WTC11 (cell line): ENCODE data around the gene RBM39. TPM values are rescaled to one million over a fixed set of nuclear protein-coding genes. Genes with fewer than 3 reads are reported as not detected.

Experiments used
- ATAC-seq: fragments of 200-7000 bp; cut with Tn5 transposase; 2 replicates; pipeline ENCODE4 v1.10.0; 2021; ENCODE audit warnings: mild to moderate bottlenecking, moderate library complexity
- CTCF ChIA-PET: fragments of 300-600 bp; sonication (Branson Sonifier 250); formaldehyde crosslinking; loops from one replicate; lab custom pipeline; 2021; ENCODE audit warnings: antibody characterized with exemption; lab: Charles Lee
- POLR2A ChIA-PET: fragments of 350-600 bp; sonication (Branson Sonifier 250); formaldehyde crosslinking; loops from one replicate; lab custom pipeline; 2021; ENCODE audit warnings: antibody characterized with exemption; lab: Charles Lee
- DNase-seq: peaks from one replicate; pipeline ENCODE4 v3.0.0; 2021; ENCODE audit warnings: low spot score
- H3K27ac Mint-ChIP-seq: 2 replicates; pipeline ENCODE4 v1.8.0; 2021; ENCODE audit warnings: mixed read lengths
- H3K27me3 Mint-ChIP-seq: 2 replicates; pipeline ENCODE4 v1.8.0; 2021; ENCODE audit warnings: low read depth, mild to moderate bottlenecking, moderate library complexity, mixed read lengths
- H3K36me3 Mint-ChIP-seq: 2 replicates; pipeline ENCODE4 v1.8.0; 2021; ENCODE audit warnings: mixed read lengths
- H3K4me1 Mint-ChIP-seq: 2 replicates; pipeline ENCODE4 v1.8.0; 2022; ENCODE audit warnings: mixed read lengths
- H3K4me3 Mint-ChIP-seq: 2 replicates; pipeline ENCODE4 v1.8.0; 2021; ENCODE audit warnings: mild to moderate bottlenecking, moderate library complexity, mixed read lengths
- H3K9me3 Mint-ChIP-seq: 2 replicates; pipeline ENCODE4 v1.8.0; 2021; ENCODE audit warnings: mixed read lengths
- AFF4 ChIP-seq: sonication (generic); formaldehyde crosslinking; IDR thresholded peaks from 2 replicates; pipeline ENCODE4 v1.8.1; 2023; ENCODE audit warnings: mild to moderate bottlenecking, missing genetic modification reagents, borderline replicate concordance
- AR ChIP-seq: fragments of 250-450 bp; sonication (Bioruptor Pico); IDR thresholded peaks from 2 replicates; pipeline ENCODE4 v1.9.0; 2021; ENCODE audit warnings: mild to moderate bottlenecking
- CBFB ChIP-seq: sonication (generic); formaldehyde crosslinking; IDR thresholded peaks from 2 replicates; pipeline ENCODE4 v1.8.1; 2022; ENCODE audit warnings: mild to moderate bottlenecking, low read depth, missing genetic modification reagents
- CTCF ChIP-seq: fragments of 200-600 bp; IDR thresholded peaks from 2 replicates; pipeline ENCODE4 v1.8.0; 2022; ENCODE audit warnings: antibody characterized with exemption
- E2F1 ChIP-seq: sonication (generic); formaldehyde crosslinking; IDR thresholded peaks from 2 replicates; pipeline ENCODE4 v1.8.0; 2022; ENCODE audit warnings: mild to moderate bottlenecking, missing genetic modification reagents
- E2F4 ChIP-seq: sonication (generic); formaldehyde crosslinking; IDR thresholded peaks from 2 replicates; pipeline ENCODE4 v1.8.1; 2022; ENCODE audit warnings: low read depth, mild to moderate bottlenecking, moderate library complexity, missing genetic modification reagents, borderline replicate concordance
- EMX1 ChIP-seq: fragments of 250-450 bp; sonication (Bioruptor Pico); IDR thresholded peaks from 2 replicates; pipeline ENCODE4 v1.8.0; 2021; ENCODE audit warnings: mild to moderate bottlenecking
- GRHL2 ChIP-seq: fragments of 250-450 bp; sonication (Bioruptor Pico); IDR thresholded peaks from 2 replicates; pipeline ENCODE4 v1.8.0; 2022; ENCODE audit warnings: mild to moderate bottlenecking, moderate library complexity; ENCODE audit not compliant: insufficient replicate concordance, severe bottlenecking
- PRRX2 ChIP-seq: fragments of 250-450 bp; sonication (Bioruptor Pico); IDR thresholded peaks from 2 replicates; pipeline ENCODE4 v1.8.0; 2021; ENCODE audit warnings: mild to moderate bottlenecking
- RELA ChIP-seq: sonication (generic); formaldehyde crosslinking; IDR thresholded peaks from 2 replicates; pipeline ENCODE4 v1.8.1; 2022; ENCODE audit warnings: missing genetic modification reagents, mild to moderate bottlenecking, borderline replicate concordance
- RORB ChIP-seq: fragments of 250-450 bp; sonication (Bioruptor Pico); IDR thresholded peaks from 2 replicates; pipeline ENCODE4 v1.9.0; 2021; ENCODE audit warnings: mild to moderate bottlenecking
- SMAD3 ChIP-seq: sonication (generic); formaldehyde crosslinking; IDR thresholded peaks from 2 replicates; pipeline ENCODE4 v1.8.0; 2022; ENCODE audit warnings: missing genetic modification reagents, mild to moderate bottlenecking, borderline replicate concordance
- TEAD1 ChIP-seq: sonication (generic); formaldehyde crosslinking; IDR thresholded peaks from 2 replicates; pipeline ENCODE4 v1.8.0; 2022; ENCODE audit warnings: mild to moderate bottlenecking, missing genetic modification reagents
- TEAD4 ChIP-seq: sonication (generic); formaldehyde crosslinking; IDR thresholded peaks from 2 replicates; pipeline ENCODE4 v1.8.0; 2022; ENCODE audit warnings: mild to moderate bottlenecking, missing genetic modification reagents
- USF1 ChIP-seq: sonication (generic); formaldehyde crosslinking; IDR thresholded peaks from 2 replicates; pipeline ENCODE4 v1.8.0; 2022; ENCODE audit warnings: mild to moderate bottlenecking, missing genetic modification reagents
- ZNF138 ChIP-seq: sonication (generic); formaldehyde crosslinking; conservative IDR thresholded peaks from 2 replicates; pipeline ENCODE4 v1.8.1; 2022; ENCODE audit warnings: mild to moderate bottlenecking, moderate library complexity, missing genetic modification reagents
- ZNF219 ChIP-seq: sonication (generic); formaldehyde crosslinking; IDR thresholded peaks from 2 replicates; pipeline ENCODE4 v1.8.0; 2023; ENCODE audit warnings: missing genetic modification reagents, mild to moderate bottlenecking, borderline replicate concordance
- ZNF232 ChIP-seq: sonication (generic); formaldehyde crosslinking; IDR thresholded peaks from 2 replicates; pipeline ENCODE4 v1.8.0; 2022; ENCODE audit warnings: mild to moderate bottlenecking, missing genetic modification reagents
- total RNA-seq: library from RNA; stranded (reverse); gene quantifications from 3 replicates; pipeline ENCODE4 v1.2.3, GENCODE V29; 2021

The RBM39 gene
- total RNA-seq, 1 experiment from 2014 or later: 231 TPM

- Mint-ChIP-seq H3K4me1 (peaks cover 8% of the 10 kb centered on the region), H3K36me3 (peaks cover 54% of the 10 kb centered on the region), H3K9me3 (no peaks in the 10 kb centered on the region), H3K4me3 (no peak overlapping the region), H3K27ac (no peak overlapping the region), H3K27me3 (no peaks in the 10 kb centered on the region)
- ChIA-PET POLR2A (interaction anchor here (0.5 to 0.7 kb wide), 2 partner anchors 11 to 118 kb away, joined by 3 read pairs; no protein-coding TSS in a partner anchor), CTCF (no interaction called here)
- TF ChIP-seq TEAD1 (no peak), ZNF232 (CRISPR knock-in tag) (no peak), TEAD4 (CRISPR knock-in tag) (no peak), RORB (no peak), E2F4 (CRISPR knock-in tag) (no peak), SMAD3 (CRISPR knock-in tag) (no peak), CTCF (no peak), AFF4 (no peak), ZNF219 (CRISPR knock-in tag) (no peak), ZNF138 (CRISPR knock-in tag) (no peak), USF1 (CRISPR knock-in tag) (no peak), EMX1 (CRISPR knock-in tag) (no peak), PRRX2 (CRISPR knock-in tag) (no peak), AR (CRISPR knock-in tag) (no peak), E2F1 (CRISPR knock-in tag) (no peak), GRHL2 (CRISPR knock-in tag) (no peak), RELA (CRISPR knock-in tag) (no peak), CBFB (no peak)
- no peak for DNase-seq
- no peak for ATAC-seq
Measured at GRCh38 chr20:35704514-35705261, 37.4 kb downstream of the RBM39 start.
